ENCODE results near the gene MTMR1. TPM values are rescaled to one million over a fixed set of nuclear protein-coding genes. Genes with fewer than 3 reads are reported as not detected.

Gene MTMR1
- total RNA-seq, 1 experiment from 2014 or later, result 15.6 TPM

DNA sequence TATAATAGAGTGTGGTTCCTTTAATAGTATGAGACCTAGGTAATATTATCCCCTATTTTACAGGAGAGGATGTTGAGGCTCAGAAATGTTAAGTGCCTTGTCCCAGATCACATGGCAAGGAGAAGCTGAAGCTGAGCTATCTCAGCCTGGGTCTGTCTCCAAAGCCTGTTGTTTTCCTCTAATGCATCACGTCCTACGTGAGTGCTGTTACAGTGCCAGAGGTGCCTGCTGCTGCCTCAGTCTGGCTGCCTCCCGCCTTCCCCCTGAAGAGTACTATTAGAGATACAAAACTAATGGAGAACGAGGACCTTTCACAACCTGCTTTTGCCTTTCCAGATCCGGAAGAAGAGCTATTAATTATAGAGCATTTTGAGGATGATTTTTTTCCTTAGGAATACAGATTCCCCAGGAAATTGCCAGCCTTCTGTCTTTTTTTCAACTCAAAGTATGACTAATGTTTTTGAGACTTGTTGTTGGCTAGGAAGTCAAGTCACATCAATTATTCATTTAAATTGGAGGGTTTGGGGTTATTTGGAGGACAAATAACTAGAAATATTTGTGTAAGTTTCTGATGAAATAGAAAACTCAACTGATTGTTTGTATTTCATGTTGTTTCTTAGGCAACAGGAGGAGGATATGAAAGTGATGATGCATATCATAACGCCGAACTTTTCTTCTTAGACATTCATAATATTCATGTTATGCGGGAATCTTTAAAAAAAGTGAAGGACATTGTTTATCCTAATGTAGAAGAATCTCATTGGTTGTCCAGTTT lies 43.9 kb upstream of the MTMR1 start:
- ATAC-seq (no peak), DNase-seq (ENCODE audit: low spot score) (no peak)
- Mint-ChIP-seq H3K4me1 (no peaks in the 10 kb centered on the region; the same call in 1 of the 2 replicates), H3K27ac (no peak overlapping the region), H3K36me3 (no peaks in the 10 kb centered on the region; the same call in 1 of the 2 replicates), H3K27me3 (ENCODE audit: low read depth) (no peaks in the 10 kb centered on the region), H3K4me3 (no peak overlapping the region), H3K9me3 (no peaks in the 10 kb centered on the region)
- TF ChIP-seq STAT6 (CRISPR knock-in tag; conservative IDR thresholded peaks at IDR 0.05; ENCODE audit: low read depth) (no peak), GRHL2 (CRISPR knock-in tag; IDR thresholded peaks at IDR 0.05; ENCODE audit: insufficient replicate concordance, severe bottlenecking) (no peak), ZNF671 (CRISPR knock-in tag; IDR thresholded peaks at IDR 0.05) (no peak), IRF1 (CRISPR knock-in tag; IDR thresholded peaks at IDR 0.05) (no peak), RORB (CRISPR knock-in tag; IDR thresholded peaks at IDR 0.05) (no peak), ZNF138 (CRISPR knock-in tag; conservative IDR thresholded peaks at IDR 0.05) (no peak), TEAD1 (CRISPR knock-in tag; IDR thresholded peaks at IDR 0.05) (no peak), ETV6 (CRISPR knock-in tag; IDR thresholded peaks at IDR 0.05) (no peak), E2F1 (CRISPR knock-in tag; IDR thresholded peaks at IDR 0.05) (no peak)
- POLR2A ChIA-PET, result no interaction called here
- CTCF ChIA-PET, result no interaction called here

DNA sequence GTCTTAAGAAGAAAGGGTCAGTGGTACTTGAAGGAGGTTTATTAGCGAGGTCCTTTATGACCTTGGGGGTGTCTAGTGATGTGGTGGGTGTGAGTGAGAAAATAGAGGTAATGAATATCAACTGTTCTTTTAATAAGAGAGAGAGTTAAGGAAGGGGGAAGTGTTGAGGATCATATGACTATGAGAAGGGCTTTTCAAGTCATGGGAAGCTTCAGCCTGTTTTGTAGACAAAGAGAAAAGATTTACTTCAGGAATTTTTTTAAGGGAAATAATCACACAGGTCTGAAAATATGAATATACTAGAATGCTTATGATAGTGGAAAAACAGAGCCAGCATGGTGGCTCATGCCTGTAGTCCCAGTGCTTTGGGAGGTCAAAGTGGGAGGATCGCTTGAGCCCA lies 41.3 kb upstream of the MTMR1 start:
- TF ChIP-seq MAX (CRISPR knock-in tag; IDR thresholded peaks at IDR 0.05) (no peak), HMGXB4 (CRISPR knock-in tag; IDR thresholded peaks at IDR 0.05) (no peak)
- Mint-ChIP-seq H3K9me3 (peaks cover 3% of the 10 kb centered on the region; the same call in 1 of the 2 replicates), H3K27me3 (ENCODE audit: low read depth) (no peaks in the 10 kb centered on the region), H3K36me3 (peaks cover 6% of the 10 kb centered on the region), H3K4me3 (no peak overlapping the region), H3K4me1 (no peaks in the 10 kb centered on the region; the same call in 1 of the 2 replicates), H3K27ac (0 out of 2 replicates have a peak overlapping the region, but pooled peaks have one; percentile 12)
- ChIA-PET POLR2A (no interaction called here), CTCF (no interaction called here)
- no peak for DNase-seq (ENCODE audit: low spot score)
- no peak for ATAC-seq

GRCh38 chrX:150655788-150656187 lies 37.4 kb upstream of the MTMR1 start:
- Mint-ChIP-seq H3K9me3 (peaks cover 3% of the 10 kb centered on the region; the same call in 1 of the 2 replicates), H3K4me1 (no peaks in the 10 kb centered on the region), H3K4me3 (no peak overlapping the region), H3K36me3 (peaks cover 14% of the 10 kb centered on the region), H3K27me3 (ENCODE audit: low read depth) (no peaks in the 10 kb centered on the region), H3K27ac (no peak overlapping the region)
- ChIA-PET CTCF (no interaction called here), POLR2A (no interaction called here)
- DNase-seq (ENCODE audit: low spot score) (no peak), ATAC-seq (no peak)
- TF ChIP-seq, protein P1, sequence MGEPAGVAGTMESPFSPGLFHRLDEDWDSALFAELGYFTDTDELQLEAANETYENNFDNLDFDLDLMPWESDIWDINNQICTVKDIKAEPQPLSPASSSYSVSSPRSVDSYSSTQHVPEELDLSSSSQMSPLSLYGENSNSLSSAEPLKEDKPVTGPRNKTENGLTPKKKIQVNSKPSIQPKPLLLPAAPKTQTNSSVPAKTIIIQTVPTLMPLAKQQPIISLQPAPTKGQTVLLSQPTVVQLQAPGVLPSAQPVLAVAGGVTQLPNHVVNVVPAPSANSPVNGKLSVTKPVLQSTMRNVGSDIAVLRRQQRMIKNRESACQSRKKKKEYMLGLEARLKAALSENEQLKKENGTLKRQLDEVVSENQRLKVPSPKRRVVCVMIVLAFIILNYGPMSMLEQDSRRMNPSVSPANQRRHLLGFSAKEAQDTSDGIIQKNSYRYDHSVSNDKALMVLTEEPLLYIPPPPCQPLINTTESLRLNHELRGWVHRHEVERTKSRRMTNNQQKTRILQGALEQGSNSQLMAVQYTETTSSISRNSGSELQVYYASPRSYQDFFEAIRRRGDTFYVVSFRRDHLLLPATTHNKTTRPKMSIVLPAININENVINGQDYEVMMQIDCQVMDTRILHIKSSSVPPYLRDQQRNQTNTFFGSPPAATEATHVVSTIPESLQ (CRISPR knock-in tag; IDR thresholded peaks at IDR 0.05), result no peak
- TF ChIP-seq ZNF532 (CRISPR knock-in tag; IDR thresholded peaks at IDR 0.05; ENCODE audit: borderline replicate concordance) (no peak), PRRX2 (CRISPR knock-in tag; IDR thresholded peaks at IDR 0.05) (no peak), ZNF263 (CRISPR knock-in tag; IDR thresholded peaks at IDR 0.05; ENCODE audit: low read depth) (no peak), FOXK1 (CRISPR knock-in tag; IDR thresholded peaks at IDR 0.05) (no peak), ATF3 (CRISPR knock-in tag; conservative IDR thresholded peaks at IDR 0.05) (no peak)

Data from WTC11 (cell line).